SKM-1 treated with dmso at 0.1 percent for 144 hours (cell line): Measurements from ENCODE around the gene ITFG2.

Experiments
- DNase-seq: peaks from one replicate; lab custom pipeline; 2025; ENCODE audit not compliant: unreplicated experiment; lab: John Stamatoyannopoulos, UW

Gene ITFG2

GRCh38 chr12:2829275-2829674 is 16.8 kb downstream of the ITFG2 start:
- no peak for DNase-seq

GRCh38 chr12:2832550-2833127 is 20.2 kb downstream of the ITFG2 start:
- no peak for DNase-seq

DNA sequence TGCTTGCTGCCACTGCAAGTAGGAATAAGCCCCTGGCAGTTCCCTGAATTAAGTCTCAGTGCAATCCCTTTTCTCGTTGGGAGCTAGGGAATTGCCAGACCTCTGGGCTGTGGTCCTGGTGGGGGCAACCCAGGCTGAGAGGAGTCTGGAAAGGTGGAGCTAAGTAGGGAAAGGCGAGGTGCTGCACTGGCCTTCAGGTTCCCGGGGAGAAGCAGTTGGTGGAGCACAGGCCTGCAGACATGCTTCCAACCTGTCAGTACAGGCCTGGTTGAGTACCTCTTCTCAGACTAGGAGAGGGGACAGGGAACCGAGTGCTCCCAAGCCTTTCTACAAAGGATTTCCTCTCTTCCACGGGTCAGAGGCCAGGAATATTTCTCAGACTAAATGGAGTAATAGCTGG is 20.9 kb downstream of the ITFG2 start:
- no peak for DNase-seq

DNA sequence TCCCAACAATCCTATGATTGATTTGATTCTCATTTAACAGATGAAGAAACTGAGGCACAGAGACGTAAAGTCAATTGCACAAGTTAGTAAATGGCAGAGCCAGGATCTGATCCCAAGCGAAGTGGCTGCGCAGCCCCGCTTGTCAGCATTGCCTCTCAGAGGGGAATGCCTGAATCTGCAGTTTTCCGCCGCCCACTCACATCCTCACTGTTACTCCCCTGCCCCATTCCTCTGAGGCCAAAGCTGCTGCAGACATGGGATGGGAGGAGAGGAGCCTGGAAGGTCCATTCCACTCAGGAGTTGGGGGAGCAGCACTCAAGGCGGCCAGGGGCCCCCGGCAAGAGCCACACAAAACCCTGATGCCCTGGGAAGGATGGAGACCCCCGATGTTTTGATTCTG is 21.3 kb downstream of the ITFG2 start:
- DNase-seq = no peak

- no peak for DNase-seq
These were observed 22.4 kb downstream of the ITFG2 start, which contains the start of gene NRIP2 for GRCh38 chr12:2834581-2835491. Gene NRIP2, minus strand, starts transcription at chr12:2835035. Its CDS starts 52 bp downstream, at chr12:2834983.

GRCh38 chr12:2835691-2836403 is 23.4 kb downstream of the ITFG2 start:
- no peak for DNase-seq

GRCh38 chr12:2836574-2836973 is 24.1 kb downstream of the ITFG2 start:
- DNase-seq = no peak

DNA sequence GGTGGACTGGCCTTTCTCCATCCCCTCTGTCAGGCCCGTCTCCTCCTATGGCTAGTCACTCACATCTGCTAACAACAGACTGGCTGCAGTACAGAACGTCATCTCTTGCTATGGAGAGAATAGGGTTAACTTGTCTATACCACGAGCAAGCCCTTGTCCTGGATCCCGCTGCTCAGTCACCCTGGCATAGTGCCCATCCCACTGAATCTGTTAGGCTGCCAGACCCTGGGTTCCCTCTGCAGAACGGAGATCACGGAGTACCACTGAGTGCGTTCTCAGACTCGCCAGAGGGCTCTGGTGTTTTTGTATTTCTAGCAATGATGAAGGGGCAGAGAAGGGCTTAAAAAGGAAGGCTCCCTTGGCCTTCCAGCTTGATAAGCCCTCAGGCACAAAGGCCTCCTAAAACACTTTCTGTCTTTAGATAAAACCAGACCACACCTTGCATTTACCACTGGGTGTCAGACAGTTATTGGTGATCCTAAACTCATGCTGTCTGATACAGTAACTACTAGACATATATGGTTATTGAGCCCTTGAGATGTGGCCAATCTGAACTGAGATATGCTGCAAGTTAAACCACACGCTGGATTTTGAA is 28.7 kb downstream of the ITFG2 start:
- DNase-seq = no peak

- DNase-seq = no peak
These were observed 30.5 kb downstream of the ITFG2 start for GRCh38 chr12:2842948-2843347.

GRCh38 chr12:2844786-2845185 is 32.3 kb downstream of the ITFG2 start:
- DNase-seq = no peak

DNA sequence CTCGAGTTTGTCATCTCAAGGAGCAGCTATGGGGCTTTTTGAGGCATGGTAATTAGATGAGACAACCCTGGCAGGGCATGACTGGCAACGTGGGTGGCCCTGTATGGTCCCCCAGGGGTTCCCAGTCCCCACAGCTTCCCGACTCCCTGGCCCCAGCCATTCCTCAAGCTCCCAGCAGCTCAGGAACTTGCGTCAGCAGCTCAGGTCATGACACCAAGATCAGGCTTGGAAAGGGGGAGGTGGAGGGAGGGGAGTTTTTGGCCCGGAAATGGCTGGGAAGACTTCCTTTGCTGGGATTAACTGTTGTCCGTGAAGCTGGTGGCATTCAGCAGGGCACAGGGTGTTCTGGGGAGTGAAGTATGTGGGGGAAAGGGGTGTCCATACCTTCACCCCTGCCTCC is 32.8 kb downstream of the ITFG2 start:
- DNase-seq = no peak

DNA sequence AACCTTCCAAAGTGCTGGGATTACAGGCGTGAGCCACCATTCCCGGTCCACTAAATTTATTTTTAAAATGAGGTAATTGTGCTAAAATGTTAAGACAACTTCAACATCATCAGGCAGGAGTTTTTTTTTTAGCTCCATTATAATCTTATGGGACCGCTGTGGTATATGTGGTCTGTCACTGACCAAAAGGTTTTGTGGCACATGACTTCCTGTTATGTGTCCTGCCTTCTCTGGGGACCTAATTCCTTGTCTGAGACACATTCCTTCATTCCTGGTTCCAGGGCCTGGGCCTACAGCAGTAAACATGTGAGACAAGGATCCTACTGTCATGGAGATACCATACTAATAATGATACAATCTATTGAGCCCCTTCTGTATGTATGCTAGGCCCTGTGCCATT is 39.5 kb downstream of the ITFG2 start:
- no peak for DNase-seq

DNA sequence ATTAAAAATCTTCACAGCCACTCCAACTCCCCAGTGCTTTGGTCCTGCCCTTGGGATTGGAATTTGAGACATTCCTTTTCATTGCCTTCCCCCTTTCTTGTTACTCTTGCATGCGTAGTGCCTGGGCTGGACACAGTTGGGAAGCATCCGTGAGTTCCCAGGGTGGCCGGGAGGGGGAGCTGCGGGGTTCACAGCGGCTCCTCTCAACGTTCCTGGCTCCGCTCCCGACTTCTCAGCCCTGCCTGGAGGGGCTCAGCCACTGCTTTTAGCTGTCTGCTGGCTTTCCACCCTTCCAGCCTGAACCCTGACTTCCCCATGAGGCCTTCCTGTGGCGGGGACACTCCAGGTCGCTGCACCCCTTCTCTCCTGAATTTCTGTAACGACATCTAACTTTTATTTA is 41.2 kb downstream of the ITFG2 start:
- DNase-seq = peak; percentile 30

- DNase-seq = no peak
These were observed 42.4 kb downstream of the ITFG2 start for GRCh38 chr12:2854669-2855453.

DNA sequence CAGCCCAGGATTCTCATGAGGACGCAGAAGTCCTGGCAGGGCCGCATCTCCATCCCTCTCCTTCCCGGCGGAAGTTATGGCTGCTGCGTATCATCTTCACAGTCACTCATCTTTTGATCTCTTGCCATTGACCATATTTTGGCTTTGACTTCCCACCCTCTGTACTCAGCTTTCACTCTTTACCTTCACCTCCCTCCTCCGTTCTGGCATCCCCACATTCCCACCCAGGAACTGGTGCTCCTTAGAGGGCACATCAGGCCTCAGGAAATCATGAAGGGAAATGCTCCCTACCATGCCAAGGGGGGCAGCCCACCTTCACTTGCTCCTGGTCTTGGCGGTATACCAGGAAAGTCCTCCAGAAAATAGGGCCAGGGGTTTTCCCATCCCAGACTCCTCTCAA is 43.1 kb downstream of the ITFG2 start:
- DNase-seq = no peak

DNA sequence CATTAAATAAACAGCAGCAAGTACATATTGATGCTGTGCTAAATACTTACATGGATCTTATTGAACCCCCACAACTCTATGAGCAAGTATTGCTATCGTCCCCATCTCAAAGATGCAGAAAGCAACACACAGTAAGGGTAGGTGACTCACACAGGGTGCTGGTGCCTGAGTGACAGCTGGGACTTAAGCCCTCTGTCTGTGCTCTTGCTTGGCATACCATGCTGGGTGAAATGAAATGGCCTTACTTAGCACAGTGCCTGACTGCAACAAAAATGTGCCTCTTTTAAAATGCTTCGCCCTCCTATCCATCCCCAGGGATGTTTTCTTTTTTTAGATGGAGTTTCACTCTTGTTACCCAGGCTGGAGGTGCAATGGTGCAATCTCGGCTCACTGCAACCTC is 43.6 kb downstream of the ITFG2 start:
- no peak for DNase-seq

GRCh38 chr12:2857021-2857431 is 44.6 kb downstream of the ITFG2 start, which contains the start of gene TEX52:
Gene TEX52, minus strand, starts transcription at chr12:2857039. Its CDS starts 13 bp downstream, at chr12:2857026.
- DNase-seq = no peak

DNA sequence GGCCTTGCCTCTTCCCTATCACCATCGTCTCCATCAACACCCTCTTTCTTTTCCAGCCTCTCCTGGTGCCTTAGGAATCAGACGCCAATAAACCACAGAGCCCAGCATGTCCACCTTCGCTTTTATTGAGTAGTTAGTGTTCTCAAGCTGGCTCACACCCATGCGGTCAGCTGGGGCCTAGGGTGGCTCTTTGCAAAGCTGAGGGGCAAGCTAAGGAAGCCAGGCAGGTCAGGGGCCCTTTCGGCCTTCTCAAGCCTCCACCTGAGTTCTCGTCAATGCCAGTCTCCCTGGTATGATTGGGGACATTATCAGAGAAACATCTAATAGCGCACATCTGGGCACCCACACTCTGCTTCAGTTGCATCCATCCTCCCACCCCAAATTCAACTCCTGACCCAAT is 45.1 kb downstream of the ITFG2 start:
- DNase-seq = no peak

GRCh38 chr12:2858334-2858733 is 45.9 kb downstream of the ITFG2 start:
- no peak for DNase-seq

GRCh38 chr12:2858944-2859421 is 46.5 kb downstream of the ITFG2 start:
- no peak for DNase-seq
